Gastrocnemius medialis (tissue), 4 donors: ENCODE measurements around the gene RUNDC1. TPM values are rescaled to one million over a fixed set of nuclear protein-coding genes. Genes with fewer than 3 reads are reported as not detected.
A peak's percentile ranks its signal among the peaks of the same experiment; 100 is the strongest.
"Not testable (repeated sequence)": the region's sequence is repeated elsewhere in the genome, so short reads cannot be mapped to it uniquely, and the experiment has no call there.

Source experiments
- ATAC-seq, 2 donors: fragments of 150-250 bp; one replicate each; pipeline ENCODE4 v1.9.1; 2016
- DNase-seq, 2 donors: peaks; one replicate each; pipeline ENCODE4 v3.0.0-alpha.2; 2019
- H3K27ac ChIP-seq, 4 donors: fragments of 200-600 bp; sonication (generic); 1 replicate in 1 of 4; 2 replicates in 3 of 4; pipeline ENCODE4 v1.5.1; 2016 to 2018; ENCODE audit warnings: mild to moderate bottlenecking in 2 of 4, moderate library complexity in 1 of 4
- H3K27me3 ChIP-seq, 3 donors: fragments of 200-600 bp; sonication (generic) in 2 of 3; 1 replicate in 1 of 3; 2 replicates in 2 of 3; pipeline versions ENCODE4 v1.5.1 to v1.6.0; 2016 to 2019; ENCODE audit warnings: mild to moderate bottlenecking in 1 of 3, moderate library complexity in 1 of 3
- H3K36me3 ChIP-seq, 2 donors: fragments of 200-600 bp; sonication (generic) in 1 of 2; one replicate each; pipeline ENCODE4 v1.5.1; 2017 to 2018
- H3K4me1 ChIP-seq, 2 donors: fragments of 200-600 bp; sonication (generic) in 1 of 2; one replicate each; pipeline ENCODE4 v1.5.1; 2016 to 2017; ENCODE audit warnings: mild to moderate bottlenecking in 2 of 2
- H3K4me3 ChIP-seq, 4 donors: fragments of 200-600 bp; sonication (generic) in 3 of 4; 1 replicate in 1 of 4; 2 replicates in 3 of 4; pipeline ENCODE4 v1.5.1; 2016 to 2019; ENCODE audit warnings: mild to moderate bottlenecking in 2 of 4
- H3K9me3 ChIP-seq, 3 donors: fragments of 200-600 bp; sonication (generic) in 2 of 3; 1 replicate in 1 of 3; 2 replicates in 2 of 3; pipeline ENCODE4 v1.5.1; 2016 to 2019
- CTCF ChIP-seq, 5 experiments: fragments of 450-650 bp in 3 of 5; fragments of 200-600 bp in 2 of 5; sonication (generic) in 2 of 5; IDR thresholded peaks in 4 of 5; conservative IDR thresholded peaks in 1 of 5; 1 replicate in 4 of 5; 2 replicates in 1 of 5; pipeline ENCODE4 v1.5.1; 2016 to 2019; ENCODE audit warnings: antibody characterized with exemption in 5 of 5, mild to moderate bottlenecking in 3 of 5, moderate library complexity in 3 of 5
- POLR2A ChIP-seq, 2 donors: fragments of 450-650 bp; IDR thresholded peaks; one replicate each; pipeline ENCODE4 v1.6.1; 2017; ENCODE audit warnings: antibody characterized with exemption in 2 of 2, mild to moderate bottlenecking in 2 of 2, moderate library complexity in 2 of 2
- in situ Hi-C, 4 donors: fragments of 200-750 bp; cut with MboI; loops; one replicate each; pipeline versions ENCODE4 v1.15.0 to v1.8.0; 2017; ENCODE audit warnings: low sequenced_read_pairs in 4 of 4
- intact Hi-C: fragments of 100-400 bp; cut with DNase I; formaldehyde crosslinking; loops from one replicate; pipeline ENCODE4 v1.15.1; 2023; ENCODE audit warnings: low total_unique reads
- total RNA-seq, 4 donors: library from RNA; depleted of rRNA; stranded (reverse); fragments of >200 nt; gene quantifications; one replicate each; pipeline versions ENCODE4 v1.1.0 to v1.2.3, GENCODE V29; 2016

The RUNDC1 gene
- total RNA-seq, 4 donors from 2014 or later = 13.8 to 19.8 (median 16.4) TPM

GRCh38 chr17:42997390-42997983, 17.1 kb downstream of the RUNDC1 start:
- Histone ChIP-seq H3K4me3 (peak overlapping the region; percentile 42 to 89 (median 68)), H3K4me1 (peaks cover 16 to 18% of the 10 kb centered on the region in 2 donors), H3K36me3 (peaks cover 0 to 44% of the 10 kb centered on the region in 2 donors), H3K27ac (peak overlapping the region; percentile 84 to 94 (median 91)), H3K9me3 (no peaks in the 10 kb centered on the region), H3K27me3 (no peaks in the 10 kb centered on the region)
- in situ Hi-C loops = no loop called here
- ATAC-seq = no peak
- no peak for DNase-seq
- TF ChIP-seq CTCF (IDR thresholded peaks at IDR 0.05 in 4 of 5, conservative IDR thresholded peaks at IDR 0.05 in 1 of 5) (no peak), POLR2A (IDR thresholded peaks at IDR 0.05) (no peak)
- intact Hi-C loops = loop anchor here (5.0 to 10.0 kb wide), 3 partner anchors 165 to 317 kb away; partner anchors contain the start of genes NBR1 and PSME3

DNA sequence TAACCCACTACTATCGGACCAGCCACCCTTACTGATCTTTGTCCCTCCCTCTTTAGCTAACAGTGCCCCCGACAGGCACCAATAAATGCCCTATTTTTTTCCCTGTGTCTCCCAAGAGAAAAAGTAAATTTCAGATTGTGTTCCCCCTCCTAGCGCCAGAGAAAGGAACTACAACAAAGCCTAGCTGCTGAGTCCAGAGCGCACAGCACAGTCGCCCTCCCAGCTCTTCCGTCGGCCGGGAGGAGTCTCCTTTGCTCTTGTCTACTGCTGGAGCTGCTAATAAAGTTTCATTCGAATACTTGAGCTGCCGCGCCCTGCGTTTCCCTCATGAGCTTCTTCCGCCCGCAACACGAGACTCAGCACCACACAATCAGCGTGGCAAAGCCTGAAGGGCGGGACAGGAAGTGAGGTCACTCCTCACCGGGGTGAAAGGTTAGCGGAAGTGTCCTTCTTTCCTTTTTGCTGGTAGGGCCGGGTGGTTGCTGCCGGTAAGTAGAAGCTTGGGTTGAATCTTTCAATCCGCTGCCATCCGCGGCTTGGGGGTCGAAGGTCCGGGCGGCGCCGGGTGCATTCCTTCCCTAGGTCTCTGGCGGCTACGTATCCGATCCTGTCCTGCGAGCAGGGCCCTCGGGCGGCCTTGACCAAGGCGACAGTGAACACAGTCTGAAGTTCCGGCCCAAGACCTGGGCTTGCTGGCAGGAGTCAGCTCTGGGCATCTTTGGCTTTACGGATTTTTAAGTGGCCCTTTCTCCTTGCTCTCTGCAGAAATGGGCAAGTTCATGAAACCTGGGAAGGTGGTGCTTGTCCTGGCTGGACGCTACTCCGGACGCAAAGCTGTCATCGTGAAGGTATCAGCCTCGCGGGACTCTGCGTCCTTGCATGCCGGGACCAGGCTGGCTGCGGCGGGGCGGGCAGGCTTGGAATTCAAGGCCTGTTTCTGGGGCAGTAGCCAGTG, 17.9 kb downstream of the RUNDC1 start, which contains the start of gene RPL27:
Gene RPL27, plus strand, starts transcription at position 436 of the 955 bp plus-strand sequence. Its CDS starts 332 bp downstream, at position 768.
- Histone ChIP-seq H3K36me3 (peaks cover 2 to 44% of the 10 kb centered on the region in 2 donors), H3K4me3 (peak within 1 kb of the TSS; percentile 84 to 92 (median 88)), H3K9me3 (no peaks in the 10 kb centered on the region), H3K27me3 (no peaks in the 10 kb centered on the region), H3K4me1 (peaks cover 16 to 18% of the 10 kb centered on the region in 2 donors), H3K27ac (peak within 1 kb of the TSS; percentile 84 to 94 (median 91))
- in situ Hi-C loops (no loop called here), intact Hi-C loops (loop anchor here (1.0 to 10.0 kb wide), 5 partner anchors 18 to 317 kb away; partner anchors contain the start of genes NBR1, PSME3, PTGES3L and RUNDC1)
- DNase-seq = peak; percentile 98 to 99
- peak; percentile 99 for ATAC-seq
- TF ChIP-seq POLR2A (IDR thresholded peaks at IDR 0.05) (peak; percentile 90 to 91), CTCF (IDR thresholded peaks at IDR 0.05 in 4 of 5, conservative IDR thresholded peaks at IDR 0.05 in 1 of 5) (peak; percentile 91 to 97 (median 93))

- ATAC-seq (no peak), DNase-seq (no peak)
- Histone ChIP-seq H3K4me3 (peak overlapping the region; percentile 84 to 92 (median 88)), H3K9me3 (no peaks in the 10 kb centered on the region), H3K27me3 (no peaks in the 10 kb centered on the region), H3K4me1 (peaks cover 16 to 18% of the 10 kb centered on the region in 2 donors), H3K27ac (peak overlapping the region; percentile 84 to 94 (median 91)), H3K36me3 (peaks cover 2 to 45% of the 10 kb centered on the region in 2 donors)
- intact Hi-C loops (loop anchor here (5.0 to 10.0 kb wide), 3 partner anchors 167 to 316 kb away; partner anchors contain the start of genes NBR1 and PSME3), in situ Hi-C loops (no loop called here)
- TF ChIP-seq POLR2A (IDR thresholded peaks at IDR 0.05) (no peak), CTCF (IDR thresholded peaks at IDR 0.05 in 4 of 5, conservative IDR thresholded peaks at IDR 0.05 in 1 of 5) (no peak)
These were observed 18.7 kb downstream of the RUNDC1 start for GRCh38 chr17:42999003-42999525.

- Histone ChIP-seq H3K36me3 (peaks cover 2 to 45% of the 10 kb centered on the region in 2 donors), H3K4me1 (peaks cover 16 to 18% of the 10 kb centered on the region in 2 donors), H3K27ac (peak overlapping the region in 2 of 4 donors; percentile 20 to 63)
- H3K27me3 ChIP-seq, intact Hi-C loops, H3K9me3 ChIP-seq, DNase-seq, ATAC-seq, H3K4me3 ChIP-seq: not testable (repeated sequence)
- in situ Hi-C loops = loop anchor here in 1 of 4 donors (25.0 kb wide), 1 partner anchor 311 kb away; no protein-coding TSS in a partner anchor
These were observed 20.5 kb downstream of the RUNDC1 start for GRCh38 chr17:43000894-43001293.
